Activated CD8-positive, alpha-beta memory T cell treated with anti-CD3 and anti-CD28 coated beads for 1 hour (primary cell): ENCODE measurements around the gene KLF15.
"Not testable (repeated sequence)": the region's sequence is repeated elsewhere in the genome, so short reads cannot be mapped to it uniquely, and the experiment has no call there.

Experiments used
- DNase-seq, 2 donors: peaks; one replicate each; pipeline ENCODE4 v3.0.0-alpha.2; 2020; ENCODE audit warnings: low read depth in 1 of 2; ENCODE audit errors: extremely low read depth in 1 of 2

KLF15 gene

DNA sequence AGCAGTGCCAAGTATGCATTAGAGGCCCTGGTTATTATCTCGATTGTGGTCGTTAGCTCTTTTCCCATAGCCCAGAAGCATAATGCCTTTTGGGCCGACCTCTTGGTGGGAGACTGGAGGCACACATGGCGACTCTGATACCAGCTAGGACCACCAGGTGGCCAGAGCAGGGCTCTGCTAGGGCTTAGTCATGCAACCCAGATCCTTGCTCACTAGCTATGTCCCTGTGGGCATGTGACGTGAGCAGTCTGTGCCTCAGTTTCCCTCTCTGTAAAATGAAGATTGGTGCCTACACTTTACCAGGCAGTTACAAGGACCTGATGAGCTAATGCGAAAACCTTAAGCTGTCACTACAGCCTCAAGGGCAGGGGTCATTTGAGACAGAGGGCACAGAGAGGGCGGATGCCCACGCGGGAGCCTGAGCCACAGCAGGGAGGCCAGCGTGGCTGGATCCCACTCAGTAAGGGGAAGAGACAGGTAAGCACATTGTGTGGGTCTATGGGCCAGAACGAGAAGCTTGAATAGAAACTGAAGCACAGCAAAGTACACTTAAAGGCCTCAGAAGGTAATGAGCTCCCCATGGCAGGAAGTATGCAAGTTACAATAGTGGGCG lies 8.8 kb downstream of the KLF15 start:
- DNase-seq: no peak

- no peak for DNase-seq
These were observed 9.6 kb downstream of the KLF15 start for GRCh38 chr3:126347543-126348161.

- DNase-seq: no peak
These were observed 10.7 kb downstream of the KLF15 start for GRCh38 chr3:126346466-126346865.

GRCh38 chr3:126345641-126346460 lies 11.4 kb downstream of the KLF15 start:
- DNase-seq: no peak

- DNase-seq: no peak
These were observed 12.0 kb downstream of the KLF15 start for GRCh38 chr3:126345231-126345630.

DNA sequence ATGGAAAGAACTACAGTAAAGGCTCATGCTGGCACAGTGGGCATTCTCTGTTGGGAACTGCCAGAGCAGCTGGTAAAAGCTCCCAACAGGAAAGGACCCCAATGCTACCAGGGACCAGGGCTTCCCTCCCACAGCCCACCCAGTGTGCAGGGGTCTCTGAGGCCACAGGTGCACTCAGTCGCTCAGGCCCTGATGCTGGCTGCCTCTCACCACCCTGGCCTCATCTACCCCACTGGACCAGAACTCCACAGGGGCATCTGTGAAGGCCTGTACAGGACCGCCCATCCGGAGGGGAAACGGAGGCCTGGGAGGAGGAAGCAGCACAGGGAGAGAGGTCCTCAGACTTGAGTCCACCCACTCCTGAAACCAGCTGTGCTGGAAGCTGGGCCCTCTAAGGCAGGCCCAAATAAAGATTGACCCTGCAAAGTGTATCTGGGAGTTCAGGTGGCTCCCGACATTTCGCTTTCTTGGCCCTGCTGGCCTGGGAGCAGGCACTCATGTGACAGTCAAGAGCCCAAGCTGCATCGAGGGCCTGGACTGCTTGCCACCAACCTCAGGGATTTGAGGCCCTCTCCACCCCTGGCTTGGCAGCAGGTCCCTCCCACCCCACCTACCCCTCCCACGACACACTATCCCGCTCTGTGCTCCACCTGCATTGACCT lies 12.7 kb downstream of the KLF15 start:
- DNase-seq: no peak

GRCh38 chr3:126343649-126344035 lies 13.6 kb downstream of the KLF15 start:
- no peak for DNase-seq

DNA sequence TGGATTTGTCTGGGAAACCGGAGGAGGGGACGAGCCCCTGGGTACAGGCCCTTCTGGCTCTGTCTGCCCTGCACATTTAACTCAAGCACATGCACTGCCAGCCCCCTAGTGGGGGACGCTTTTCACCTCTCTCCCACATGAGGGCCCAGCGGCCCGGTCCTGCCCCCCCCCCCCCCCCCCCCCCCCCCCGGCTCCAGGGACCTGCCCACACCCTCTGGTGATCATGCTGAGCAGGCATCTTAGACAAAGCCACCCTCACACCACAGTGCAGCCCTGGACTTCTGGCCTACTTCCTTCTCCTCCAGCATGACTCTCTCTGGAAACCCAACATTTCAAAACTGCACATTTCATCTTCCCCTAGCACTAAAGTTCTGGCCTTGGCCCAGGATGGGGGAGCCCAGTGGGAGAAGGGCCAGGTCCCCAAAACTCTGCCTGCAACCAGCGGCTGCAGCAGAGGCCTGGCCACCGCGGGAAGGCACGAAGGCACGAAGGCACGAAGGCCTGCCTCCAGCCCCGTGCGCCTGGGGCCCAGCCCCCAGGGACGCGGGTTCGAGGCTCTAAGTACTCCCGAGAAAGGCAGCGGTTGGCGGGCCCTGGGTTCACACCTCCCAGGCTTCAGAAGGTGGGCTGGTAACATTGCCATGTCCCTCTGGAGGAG lies 14.1 kb downstream of the KLF15 start:
- DNase-seq: no peak

GRCh38 chr3:126342211-126342610 lies 15.0 kb downstream of the KLF15 start:
- no peak for DNase-seq

GRCh38 chr3:126341755-126342150 lies 15.5 kb downstream of the KLF15 start:
- no peak for DNase-seq

- DNase-seq: no peak
These were observed 16.1 kb downstream of the KLF15 start for GRCh38 chr3:126340943-126341754.

DNA sequence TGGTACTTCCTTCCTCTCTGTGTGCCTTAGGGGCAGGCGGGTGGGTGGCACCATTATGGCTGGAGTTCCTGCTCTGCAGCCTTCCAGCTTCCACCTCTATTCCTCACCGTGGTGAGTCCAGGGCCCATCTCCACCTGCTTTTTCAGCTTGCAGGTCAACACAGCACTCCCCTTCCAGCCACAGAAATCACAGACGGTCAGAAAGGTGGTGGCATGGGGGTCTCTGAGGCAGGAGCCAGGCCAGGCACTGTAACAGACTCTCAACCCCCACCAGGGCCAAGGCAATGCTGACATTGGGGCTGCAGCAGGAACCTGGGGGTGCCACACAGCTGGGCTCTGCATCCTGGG lies 16.6 kb downstream of the KLF15 start:
- no peak for DNase-seq

- DNase-seq: no peak
These were observed 17.1 kb downstream of the KLF15 start for GRCh38 chr3:126340081-126340511.

DNA sequence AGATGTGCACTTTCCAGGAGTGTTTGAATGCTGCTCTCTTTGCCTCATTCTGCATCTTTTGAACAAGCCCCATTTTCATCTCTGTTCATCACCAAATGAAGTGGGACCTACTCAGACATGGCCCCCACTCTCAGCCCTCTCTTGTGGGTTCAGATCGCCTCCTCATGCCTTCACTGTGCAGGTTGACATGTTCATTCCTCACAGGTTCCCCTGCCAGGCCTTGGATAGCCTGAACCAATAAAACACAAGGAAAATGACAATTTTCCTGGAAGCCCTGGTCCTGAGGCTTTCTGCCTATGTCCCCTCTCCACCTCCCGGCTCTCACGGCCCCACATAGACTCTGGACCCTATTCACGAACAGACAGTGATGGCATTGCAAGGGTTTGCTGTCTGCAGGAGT lies 17.7 kb downstream of the KLF15 start:
- DNase-seq: no peak

- no peak for DNase-seq
These were observed 18.4 kb downstream of the KLF15 start for GRCh38 chr3:126338790-126339288.

GRCh38 chr3:126337980-126338651 lies 19.1 kb downstream of the KLF15 start:
- no peak for DNase-seq

- DNase-seq: not testable (repeated sequence)
These were observed 25.3 kb downstream of the KLF15 start for GRCh38 chr3:126331812-126332336.

DNA sequence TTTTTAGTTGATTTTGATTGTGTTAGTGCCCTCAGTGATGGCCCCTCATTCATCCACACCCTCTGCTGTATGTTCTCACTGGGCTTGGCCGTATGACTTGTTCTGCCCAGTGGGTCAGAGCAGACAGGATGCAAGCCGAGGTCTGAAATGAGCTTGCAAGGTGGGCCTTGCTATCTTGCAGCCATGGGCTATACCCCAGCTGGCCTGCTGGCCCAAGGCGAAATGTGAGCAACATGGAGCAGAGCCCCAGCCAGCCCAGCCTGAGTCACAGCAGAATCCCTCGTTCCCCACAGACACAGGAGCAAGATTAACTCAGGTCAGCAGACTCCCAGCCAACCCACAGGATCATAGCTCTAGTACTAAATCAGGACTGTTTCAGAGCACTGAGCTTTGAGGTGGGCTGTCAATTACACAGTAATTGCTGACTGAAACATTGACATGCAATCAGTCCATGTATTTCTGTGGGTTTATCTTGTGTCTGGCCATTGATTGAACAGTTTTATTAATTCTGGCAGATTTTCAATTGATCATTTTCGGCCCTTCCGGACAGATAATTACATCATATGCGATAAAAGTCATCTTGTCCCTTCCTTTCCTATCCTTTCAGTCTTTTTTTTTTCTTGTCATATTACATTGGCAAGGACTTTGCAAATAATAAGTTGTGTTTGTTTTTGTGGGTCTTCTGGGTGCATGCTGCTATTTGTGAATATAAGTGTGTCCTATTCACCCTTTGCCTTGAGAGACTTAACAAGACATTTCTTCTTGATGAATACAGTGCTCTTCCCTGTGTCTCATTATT lies 27.1 kb downstream of the KLF15 start:
- no peak for DNase-seq
